GM21529 (cell line): Measurements from ENCODE around the gene ACRV1.
"Not testable (repeated sequence)": the region's sequence is repeated elsewhere in the genome, so short reads cannot be mapped to it uniquely, and the experiment has no call there.

Experiments used
- ATAC-seq: cut with Tn5 transposase; IDR thresholded peaks from one replicate; pipeline ENCODE4 v1.9.1; 2021; ENCODE audit not compliant: unreplicated experiment

ACRV1 gene, protein sequence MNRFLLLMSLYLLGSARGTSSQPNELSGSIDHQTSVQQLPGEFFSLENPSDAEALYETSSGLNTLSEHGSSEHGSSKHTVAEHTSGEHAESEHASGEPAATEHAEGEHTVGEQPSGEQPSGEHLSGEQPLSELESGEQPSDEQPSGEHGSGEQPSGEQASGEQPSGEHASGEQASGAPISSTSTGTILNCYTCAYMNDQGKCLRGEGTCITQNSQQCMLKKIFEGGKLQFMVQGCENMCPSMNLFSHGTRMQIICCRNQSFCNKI

DNA sequence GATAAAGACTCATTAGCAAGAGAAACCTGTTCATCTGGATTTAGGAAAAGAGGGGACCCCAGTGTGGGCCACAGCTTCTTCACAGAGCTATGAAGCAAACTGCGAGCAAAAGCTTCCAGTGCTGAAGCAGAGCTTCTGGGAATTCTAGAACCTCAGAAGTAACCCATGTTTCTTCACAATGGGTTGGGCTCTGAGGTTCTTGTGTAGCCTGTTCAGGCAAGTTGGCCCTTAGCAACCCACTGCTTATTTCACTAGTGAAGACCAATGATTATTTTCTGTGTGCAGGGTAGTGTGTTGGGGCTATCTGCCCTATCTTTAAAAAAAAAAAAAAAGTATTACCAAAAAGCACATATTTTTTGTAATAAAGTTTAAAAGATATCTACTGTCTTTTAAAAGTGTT lies at the start of gene ACRV1:
Gene ACRV1 (minus strand): TSS at position 101 of the 400 bp plus-strand sequence. CDS start 67 bp downstream, at position 34.
- ATAC-seq, result no peak

DNA sequence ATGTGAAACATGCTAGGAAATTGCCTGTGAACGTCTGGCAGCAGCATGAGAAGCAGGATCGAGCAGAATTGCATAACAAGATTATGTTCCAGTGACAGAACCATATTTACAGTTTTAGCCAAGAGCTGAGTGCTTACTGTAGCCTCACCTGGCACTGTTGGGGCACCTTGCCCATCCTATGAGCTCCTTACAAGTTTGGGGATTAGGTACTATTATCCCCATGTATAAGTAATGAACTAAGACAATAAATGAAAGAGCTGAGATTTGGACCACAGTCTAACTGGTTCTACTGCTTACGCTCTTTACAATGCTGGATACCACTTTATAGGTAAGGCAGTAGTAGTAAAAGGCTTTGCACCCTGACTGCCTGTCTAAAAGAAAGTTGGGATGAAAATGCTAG lies 48.3 kb upstream of the ACRV1 start:
- no peak for ATAC-seq

DNA sequence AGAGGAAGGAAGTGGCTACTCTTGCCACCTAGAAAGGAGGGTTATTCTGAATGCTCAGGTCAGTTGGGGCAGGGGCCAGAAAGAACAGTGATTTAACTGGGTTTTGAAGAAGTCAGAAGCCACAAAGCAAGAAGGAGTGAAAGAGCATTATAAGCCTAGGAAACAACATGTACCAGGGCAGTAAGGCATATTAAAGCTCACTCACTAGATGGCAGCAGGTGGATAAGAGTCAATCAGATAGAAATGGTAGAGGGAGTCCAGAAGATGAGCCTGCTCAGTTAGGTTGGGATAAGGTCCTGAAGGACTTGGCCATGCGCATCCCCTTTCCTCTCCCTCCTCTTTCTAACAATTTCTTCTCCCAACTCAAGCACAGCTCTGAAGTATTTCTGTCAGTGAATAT lies 43.5 kb upstream of the ACRV1 start:
- no peak for ATAC-seq

DNA sequence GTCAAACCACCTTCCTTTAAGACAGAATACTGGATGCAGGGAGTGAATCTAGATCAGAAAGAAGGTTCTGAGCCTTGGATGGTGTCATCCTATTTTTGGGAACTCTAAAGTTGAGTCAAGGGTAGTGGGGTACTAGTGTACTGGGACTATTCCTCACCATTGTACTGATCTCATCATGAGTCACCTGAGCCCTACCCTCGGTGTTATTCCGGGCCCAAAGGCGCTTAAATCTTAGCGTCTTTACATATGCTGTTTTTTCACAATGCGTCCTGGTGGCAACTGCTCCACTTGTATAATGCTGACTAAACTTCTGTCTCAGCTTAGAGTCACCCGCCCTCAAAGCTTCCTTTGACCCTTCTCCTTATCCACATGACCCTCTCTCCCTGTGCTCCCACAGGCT lies 40.1 kb upstream of the ACRV1 start:
- ATAC-seq, result no peak

DNA sequence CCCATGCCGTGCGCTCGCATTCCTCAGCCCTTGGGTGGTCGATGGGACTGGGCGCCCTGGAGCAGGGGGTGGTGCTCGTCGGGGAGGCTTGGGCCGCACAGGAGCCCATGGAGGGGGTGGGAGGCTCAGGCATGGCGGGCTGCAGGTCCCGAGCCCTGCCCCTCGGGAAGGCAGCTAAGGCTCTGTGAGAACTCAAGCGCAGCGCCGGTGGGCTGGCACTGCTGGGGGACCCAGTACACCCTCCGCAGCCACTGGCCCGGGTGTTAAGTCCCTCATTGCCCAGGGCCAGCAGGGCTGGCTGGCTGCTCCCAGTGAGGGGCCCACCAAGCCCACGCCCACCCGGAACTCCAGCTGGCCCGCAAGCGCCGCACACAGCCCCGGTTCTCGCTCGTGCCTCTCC lies 24.0 kb upstream of the ACRV1 start:
- not testable (repeated sequence) for ATAC-seq

DNA sequence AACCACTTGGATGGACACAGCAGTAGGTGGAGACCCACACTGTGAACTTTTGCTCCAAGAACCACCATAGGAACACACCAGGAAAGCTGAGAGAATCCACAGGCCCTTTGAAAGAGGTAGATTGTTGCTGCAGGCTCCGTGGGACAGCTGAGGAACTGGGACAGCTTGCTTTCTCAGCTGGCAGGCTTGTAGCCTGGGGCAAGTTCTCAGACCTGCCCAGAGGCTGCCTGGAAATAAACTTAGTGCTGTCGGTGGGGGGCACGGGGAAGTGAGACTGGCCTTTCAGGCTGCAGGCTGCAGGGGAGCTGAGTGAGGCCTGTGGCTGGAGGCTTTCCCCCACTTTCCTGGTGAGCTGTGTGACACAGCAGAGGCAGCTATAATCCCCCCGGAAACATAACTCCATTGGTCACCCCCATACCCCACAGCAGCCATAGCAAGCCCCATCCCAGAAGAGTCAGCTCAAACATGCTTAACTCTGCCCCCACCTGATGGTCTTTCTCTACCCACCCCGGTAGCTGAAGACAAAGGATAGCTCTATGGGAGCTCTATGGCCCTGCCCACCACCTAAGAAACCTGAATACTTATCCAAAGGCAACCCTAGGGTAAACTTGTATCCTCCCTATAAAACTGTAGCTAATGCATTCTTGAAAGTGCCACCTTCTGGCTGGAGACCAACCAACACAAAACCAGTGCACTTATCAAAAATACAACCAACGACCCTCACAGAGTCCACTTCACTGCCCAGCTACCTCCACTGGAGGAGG lies 21.4 kb upstream of the ACRV1 start:
- no peak for ATAC-seq

DNA sequence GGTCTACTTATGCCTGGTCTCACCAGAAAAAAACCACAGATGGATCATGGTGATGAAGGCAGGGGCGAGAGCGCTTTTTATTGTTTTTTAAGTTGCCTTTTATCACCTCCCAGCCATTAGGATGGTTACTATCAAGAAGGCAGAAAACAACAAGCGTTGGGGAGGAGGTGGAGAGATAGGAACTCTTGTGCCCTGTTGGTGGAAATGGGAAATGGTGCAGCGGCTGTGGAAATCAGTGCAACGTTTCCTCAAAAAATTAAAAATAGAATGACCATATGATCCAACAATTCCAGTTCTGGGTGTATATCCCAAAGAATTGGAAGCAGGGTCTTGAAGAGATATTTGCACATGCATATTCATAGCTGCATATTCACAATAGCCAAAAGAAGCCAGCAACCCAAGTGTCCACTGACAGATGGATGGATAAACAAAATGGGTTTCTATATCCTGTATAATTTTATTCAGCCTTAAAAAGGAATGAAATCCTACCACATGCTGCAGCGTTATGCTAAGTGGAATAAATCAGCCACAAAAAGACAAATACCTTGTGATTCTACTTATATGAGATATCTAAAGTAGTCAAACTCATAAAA lies 20.5 kb upstream of the ACRV1 start:
- ATAC-seq, result no peak

DNA sequence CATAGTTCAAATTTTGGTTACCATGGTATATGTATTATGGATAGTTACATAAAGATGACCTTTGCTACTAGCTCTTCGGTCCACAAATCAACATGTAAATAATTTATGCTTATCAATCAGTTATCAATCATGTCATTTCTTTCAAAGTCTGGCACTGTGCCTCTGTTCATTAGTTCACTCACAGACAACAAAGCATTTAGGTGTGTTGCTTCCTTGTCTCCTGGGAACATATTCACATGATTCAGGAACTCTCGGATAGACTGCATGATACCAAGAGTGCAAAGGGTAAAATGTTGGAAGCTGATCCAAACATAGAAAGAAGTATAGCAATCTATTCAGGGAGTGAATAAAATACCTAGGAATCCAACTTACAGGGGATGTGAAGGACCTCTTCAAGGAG lies 14.3 kb upstream of the ACRV1 start:
- no peak for ATAC-seq

DNA sequence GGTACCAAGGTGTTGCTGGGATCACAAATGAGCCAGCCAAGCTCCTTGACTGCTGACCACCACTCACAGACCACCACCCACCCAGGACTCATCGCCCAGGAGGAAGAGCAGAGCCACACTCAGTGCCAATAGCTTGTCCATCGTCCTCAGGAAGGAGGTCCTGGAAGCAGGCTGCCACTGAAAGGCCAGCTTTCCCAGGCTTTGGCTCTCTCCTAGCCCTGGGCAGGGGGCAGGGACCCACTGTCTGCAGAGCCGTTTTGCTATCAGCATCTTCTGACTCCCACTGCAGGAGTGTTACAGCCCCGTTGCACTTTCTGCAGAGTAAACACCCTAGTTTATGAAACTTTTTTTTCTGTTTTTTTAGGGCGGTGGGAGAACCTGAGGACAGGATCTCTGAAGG lies 12.2 kb upstream of the ACRV1 start:
- no peak for ATAC-seq

DNA sequence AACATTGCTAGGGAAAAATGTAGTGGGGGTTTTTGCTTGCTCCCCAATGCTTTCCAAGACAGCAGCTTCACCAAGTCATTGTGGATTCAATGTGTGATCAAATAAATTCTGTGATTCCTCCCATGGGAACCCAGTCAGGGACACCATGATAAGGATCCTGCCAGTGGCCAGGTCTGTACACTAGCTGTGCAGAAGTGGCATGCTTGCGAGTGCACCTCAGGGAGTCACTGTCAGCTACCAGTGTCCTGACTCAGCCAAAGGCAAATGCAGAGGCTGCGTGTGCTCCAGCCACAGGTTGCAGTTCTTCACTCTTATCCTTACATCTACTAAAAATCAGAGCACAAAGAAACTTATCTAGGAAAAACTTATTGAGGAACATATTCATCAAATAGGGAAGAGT lies 9.4 kb upstream of the ACRV1 start:
- ATAC-seq, result no peak

DNA sequence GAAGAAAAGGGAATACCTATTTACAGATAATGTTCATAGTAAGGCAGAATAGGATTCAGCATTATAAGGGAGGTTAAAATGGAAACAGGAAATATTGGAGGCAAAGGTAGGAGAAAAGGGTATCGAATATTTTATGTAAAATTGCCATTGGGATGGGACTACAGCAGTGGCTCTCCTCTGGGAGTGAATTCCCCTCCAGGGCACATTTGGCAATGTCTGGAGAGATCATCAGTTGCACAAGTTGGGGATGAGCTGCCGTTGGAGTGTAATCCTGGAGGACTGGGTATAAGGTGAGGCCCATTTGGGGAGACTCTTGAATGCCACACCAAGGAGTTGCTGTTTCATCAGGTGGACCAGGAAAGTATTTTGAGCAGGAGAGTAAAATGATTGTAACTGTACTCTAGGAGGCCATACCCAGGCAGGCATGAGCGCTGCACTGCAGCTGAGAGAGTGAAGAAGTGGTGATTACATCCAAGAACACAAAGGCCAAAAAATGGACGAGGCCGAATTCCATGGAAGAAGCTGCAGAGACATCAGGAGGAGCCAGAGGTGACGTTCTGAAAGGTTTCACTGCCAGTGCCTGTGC lies 8.7 kb upstream of the ACRV1 start:
- no peak for ATAC-seq

DNA sequence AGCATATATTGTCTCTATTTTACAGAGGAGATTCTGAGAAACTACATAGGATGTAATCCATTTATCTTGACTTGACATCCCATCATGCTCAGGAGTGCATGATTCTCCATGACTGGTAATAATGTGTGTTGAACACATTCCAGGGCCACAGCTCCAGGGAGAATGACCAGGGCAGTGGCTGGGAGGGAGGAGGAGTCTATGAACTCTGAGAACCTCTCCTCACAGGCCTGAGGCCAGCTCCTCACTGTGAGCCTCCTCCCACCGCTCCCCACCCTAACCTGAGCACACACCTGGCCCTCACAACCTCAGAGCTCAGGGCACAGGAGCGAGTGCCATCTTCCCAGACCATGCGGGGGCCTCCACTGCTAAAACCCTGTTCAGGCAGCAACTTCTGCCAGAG lies 8.0 kb upstream of the ACRV1 start:
- ATAC-seq, result no peak

DNA sequence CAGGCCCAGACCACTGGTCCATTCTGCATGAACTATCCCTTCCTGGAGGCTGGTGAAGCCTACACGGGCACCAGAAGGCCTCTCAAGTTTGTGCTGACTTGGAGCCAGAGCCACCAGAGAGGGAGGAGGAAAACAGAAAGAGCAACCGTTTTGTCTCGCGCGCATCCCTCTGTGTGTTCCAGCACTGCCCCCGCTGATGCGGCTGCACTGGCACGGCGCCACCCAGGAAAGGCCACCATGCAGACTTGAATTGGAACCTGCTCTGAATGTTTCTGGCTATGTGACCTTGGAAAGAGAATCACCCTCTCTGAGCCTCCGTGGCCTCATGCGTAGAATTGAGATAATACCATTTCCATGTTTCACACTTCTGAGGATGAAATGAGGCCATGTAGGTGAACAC lies 7.4 kb upstream of the ACRV1 start:
- ATAC-seq, result no peak

DNA sequence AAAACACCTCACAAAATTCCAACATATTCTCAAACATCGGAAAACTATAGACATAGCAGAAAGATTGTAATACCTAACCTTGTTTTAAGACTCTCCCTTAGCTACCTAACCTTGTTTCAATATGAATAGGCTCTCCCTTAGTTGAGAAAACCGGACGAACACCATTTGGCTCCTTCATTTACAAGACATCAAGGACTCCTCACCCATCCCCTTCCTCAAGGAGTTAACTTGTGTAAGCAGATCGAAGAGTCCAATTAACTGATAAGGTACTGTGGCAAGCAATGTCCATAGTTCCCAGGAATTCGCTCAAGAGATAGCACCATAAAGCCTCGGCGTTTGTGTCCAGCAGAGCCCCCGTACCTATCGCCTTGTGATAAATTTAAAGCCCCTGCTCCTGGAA lies 4.6 kb upstream of the ACRV1 start:
- ATAC-seq, result no peak

DNA sequence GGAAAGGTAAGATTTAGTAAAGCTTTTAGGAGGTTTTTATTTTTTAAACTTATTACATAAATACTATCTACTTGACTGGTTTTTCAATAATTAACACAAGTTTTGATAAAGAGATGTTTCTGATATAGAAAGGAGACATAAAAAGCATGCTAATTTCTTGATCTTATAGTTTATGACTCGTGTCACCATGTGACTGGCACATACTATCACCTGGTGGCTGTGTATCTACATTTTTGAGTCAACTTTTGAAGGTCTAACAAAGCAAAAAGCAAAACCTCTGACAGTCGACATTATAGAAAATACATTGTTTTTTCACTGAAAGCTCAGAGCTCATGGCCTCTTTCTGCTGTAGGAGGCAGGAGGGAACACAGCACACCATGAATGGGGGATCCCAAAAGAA lies 810 bp downstream of the ACRV1 start:
- ATAC-seq, result no peak

DNA sequence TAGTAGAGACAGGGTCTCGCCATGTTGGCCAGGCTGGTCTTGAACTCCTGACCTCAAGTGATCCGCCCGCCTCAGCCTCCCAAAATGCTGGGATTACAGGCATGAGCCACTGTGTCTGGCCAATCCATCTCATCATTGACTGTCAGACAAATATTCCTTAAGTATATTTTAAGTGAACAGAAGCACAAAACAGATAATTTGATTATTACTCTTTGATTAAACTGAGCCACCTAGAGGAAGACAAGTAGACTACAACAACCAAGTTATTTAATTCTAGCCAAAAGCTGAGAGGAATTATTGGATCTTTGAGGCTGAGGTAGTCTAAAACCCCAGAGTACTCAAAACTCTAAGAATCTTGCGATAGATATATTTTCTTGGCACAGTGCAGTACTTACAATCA lies 1.2 kb downstream of the ACRV1 start:
- ATAC-seq, result no peak

DNA sequence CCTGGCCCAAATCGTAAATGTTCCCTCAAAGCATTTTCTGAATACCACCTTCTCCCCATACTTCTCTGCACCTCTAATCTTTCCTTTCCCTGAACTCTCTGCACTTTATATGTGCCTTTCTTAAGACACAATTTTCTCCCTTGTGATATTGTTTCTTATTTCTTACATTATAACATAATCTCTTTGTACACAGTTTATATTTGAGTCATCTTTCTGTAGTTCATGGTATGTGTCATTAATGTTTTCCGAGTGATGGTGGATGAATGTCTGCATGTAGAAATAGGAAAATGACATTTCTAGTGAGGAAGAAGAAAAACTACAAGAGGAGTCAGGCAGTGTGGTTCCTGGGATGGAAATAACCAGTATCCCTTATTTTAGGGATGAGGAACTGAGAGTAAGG lies 5.5 kb downstream of the ACRV1 start:
- ATAC-seq, result no peak

DNA sequence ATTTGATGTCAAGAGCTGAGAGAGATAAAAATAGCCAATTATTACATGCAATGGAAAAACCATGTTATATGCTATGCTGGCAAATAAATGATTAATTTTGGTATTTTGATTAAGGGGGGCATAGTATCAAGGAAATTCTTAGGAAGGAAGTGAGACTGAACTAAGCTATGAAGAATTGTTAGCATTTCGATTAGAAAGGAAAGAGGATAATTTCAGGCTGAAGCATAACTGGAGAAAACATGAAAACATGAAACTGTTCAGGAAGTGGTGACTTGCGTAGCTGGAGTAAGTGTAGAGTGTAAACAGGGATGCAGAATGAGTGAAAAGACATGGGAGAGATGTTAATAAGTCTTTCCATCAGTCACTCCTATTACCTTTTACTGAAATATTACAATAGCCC lies 6.4 kb downstream of the ACRV1 start:
- ATAC-seq, result no peak

DNA sequence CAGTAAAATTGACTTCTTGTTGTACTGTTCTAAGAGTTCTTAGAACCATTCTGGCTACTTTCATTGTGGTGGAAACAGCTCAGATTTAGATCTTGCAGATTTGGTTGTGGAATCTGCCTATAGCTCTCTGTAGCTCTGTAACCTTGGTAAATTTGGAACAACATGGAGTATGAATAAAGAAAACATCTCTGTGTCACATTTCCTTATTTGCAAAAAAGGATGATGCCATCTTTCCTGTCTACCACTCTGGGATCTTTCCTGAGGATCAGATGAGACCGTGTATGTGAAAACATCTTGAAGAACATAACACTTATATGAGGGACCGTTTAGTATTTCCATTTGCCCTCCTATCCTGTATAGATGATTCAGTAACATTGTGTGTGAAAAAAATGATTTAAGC lies 9.1 kb downstream of the ACRV1 start:
- ATAC-seq, result no peak

DNA sequence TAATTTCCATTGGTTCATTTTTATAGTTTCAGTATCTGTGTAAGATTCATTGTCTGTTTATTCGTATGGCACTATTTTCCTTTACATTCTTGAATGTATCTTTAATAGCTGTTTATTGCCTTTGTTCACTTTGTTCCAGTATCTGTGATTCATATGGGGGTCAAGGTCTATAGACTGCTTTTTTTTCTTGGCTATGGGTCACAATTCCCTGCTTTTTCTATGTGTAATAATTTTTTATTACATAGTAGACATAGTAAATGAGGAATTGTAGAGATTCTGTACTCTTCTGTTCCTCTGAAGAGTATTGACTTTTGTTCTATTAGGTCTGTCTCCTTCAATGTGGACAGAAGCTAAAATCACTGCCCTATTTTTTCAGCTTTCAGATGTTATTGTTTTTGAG lies 10.5 kb downstream of the ACRV1 start:
- ATAC-seq, result no peak

DNA sequence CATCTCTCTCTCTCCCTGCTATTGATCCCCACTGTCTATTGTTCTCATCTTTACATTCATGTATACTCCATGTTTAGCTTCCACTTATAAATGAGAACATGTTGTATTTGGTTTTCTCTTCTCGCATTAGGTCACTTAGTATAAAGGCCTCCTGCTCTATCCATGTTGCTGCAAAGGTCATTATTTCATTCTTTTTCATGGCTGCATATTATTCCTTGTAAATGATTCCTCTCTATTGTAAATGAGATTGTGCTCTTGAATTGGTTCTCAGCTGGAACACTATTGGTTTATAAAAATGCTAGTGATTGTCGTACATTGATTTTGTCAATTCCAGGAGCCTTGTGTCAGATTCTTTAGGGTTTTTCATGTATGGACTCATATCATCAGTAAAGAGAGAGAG lies 13.5 kb downstream of the ACRV1 start:
- ATAC-seq, result no peak

DNA sequence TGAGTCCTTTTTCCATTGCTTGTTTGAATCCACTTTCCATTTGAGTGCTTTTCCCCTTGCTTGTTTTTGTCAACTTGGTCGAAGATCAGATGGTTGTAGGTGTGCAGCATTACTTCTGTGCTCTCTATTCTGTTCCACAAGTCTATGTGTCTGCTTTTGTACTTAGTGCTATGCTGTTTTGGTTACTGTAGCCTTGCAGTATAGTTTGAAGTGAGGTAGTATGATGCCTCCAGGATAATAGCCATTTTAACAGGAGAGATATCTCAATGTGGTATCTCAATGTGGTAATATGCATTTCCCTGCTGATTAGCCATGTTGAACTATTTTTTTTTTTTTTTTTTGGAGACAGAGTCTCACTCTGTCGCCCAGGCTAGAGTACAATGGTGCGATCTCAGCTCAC lies 16.7 kb downstream of the ACRV1 start:
- no peak for ATAC-seq
